ENCODE data around the gene PFDN2. TPM values are rescaled to one million over a fixed set of nuclear protein-coding genes. Genes with fewer than 3 reads are reported as not detected.

Gene PFDN2
- total and polyA plus RNA-seq, 2 of the 4 experiments (the other 2 are of a cell fraction) = 62.4 to 179 TPM

DNA sequence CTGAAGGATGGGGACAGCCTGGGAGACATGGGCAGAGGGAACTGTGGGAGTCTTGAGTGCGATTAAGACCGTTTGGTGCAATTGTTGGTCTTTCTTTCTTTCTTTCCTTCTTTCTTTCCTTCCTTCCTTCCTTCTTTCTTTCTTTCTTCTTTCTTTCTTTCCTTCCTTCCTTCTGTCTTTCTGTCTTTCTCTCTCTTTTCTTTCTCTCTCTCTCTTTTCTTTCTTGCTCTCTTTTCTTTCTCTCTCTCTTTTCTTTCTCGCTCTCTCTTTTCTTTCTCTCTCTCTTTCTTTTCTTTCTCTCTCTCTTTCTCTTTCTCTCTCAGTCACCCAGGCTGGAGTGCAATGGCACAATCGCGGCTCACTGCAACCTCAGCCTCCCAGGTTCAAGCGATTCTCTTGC is 22.6 kb downstream of the PFDN2 start:
- Histone ChIP-seq H2AK5ac (ENCODE audit: low read depth, low read length) (no peak overlapping the region), H3K27ac (ENCODE audit: insufficient read depth, low read length) (no peak overlapping the region), H3K27me3 (ENCODE audit: control insufficient read depth, insufficient read depth, low read length) (no peaks in the 10 kb centered on the region), H2BK120ac (ENCODE audit: low read depth, low read length) (no peak overlapping the region), H2AFZ (replicated peaks; ENCODE audit: low read length, poor library complexity) (no peak overlapping the region), H4K8ac (ENCODE audit: low read depth in 2 of 2, low read length in 2 of 2) (no peak overlapping the region), H2BK5ac (ENCODE audit: low read depth, low read length, poor library complexity, severe bottlenecking) (no peak overlapping the region), H3K4me1 (ENCODE audit: control insufficient read depth, insufficient read depth, low read length) (peaks cover 12% of the 10 kb centered on the region), H2BK20ac (ENCODE audit: low read depth, low read length) (no peak overlapping the region), H2BK15ac (ENCODE audit: low read depth, low read length) (no peak overlapping the region), H4K5ac (ENCODE audit: low read depth, low read length) (no peak overlapping the region), H3K4me2 (ENCODE audit: low read depth, low read length) (no peak overlapping the region), H3K36me3 (ENCODE audit: control insufficient read depth, insufficient read depth, low read length) (peaks cover 3% of the 10 kb centered on the region; the same call in 1 of the 2 replicates), H3K79me1 (ENCODE audit: low read depth in 1 of 2, low read length in 2 of 2) (no peaks in the 10 kb centered on the region; a peak in 1 of 4 replicates), H3K9me1 (ENCODE audit: insufficient read depth, low read length) (peaks cover 9% of the 10 kb centered on the region), H3K18ac (ENCODE audit: low read depth, low read length) (no peak overlapping the region), H3K9me3 (ENCODE audit: control insufficient read depth, insufficient read depth, low read length) (no peaks in the 10 kb centered on the region), H3K4me3 (ENCODE audit: insufficient read depth, low read depth, low read length) (no peak overlapping the region), H3K4ac (ENCODE audit: low read depth, low read length) (no peak overlapping the region), H2AK9ac (replicated peaks; ENCODE audit: low read depth, low read length, poor library complexity) (no peak overlapping the region), H3K23ac (ENCODE audit: low read depth, low read length) (no peak overlapping the region), H3K9ac (ENCODE audit: low read depth, low read length) (no peak overlapping the region), H3K14ac (replicated peaks; ENCODE audit: low read depth, low read length) (no peak overlapping the region), H4K20me1 (ENCODE audit: insufficient read depth, low read length) (peaks cover 10% of the 10 kb centered on the region), H4K91ac (ENCODE audit: insufficient read depth, low read depth, low read length) (no peak overlapping the region), H3K56ac (ENCODE audit: extremely low read depth, insufficient read depth, low read length) (no peak overlapping the region)
- ATAC-seq (ENCODE audit: low read depth) = no peak
- dilution Hi-C loops (cut with HindIII; ENCODE audit: low sequenced_read_pairs, unreplicated experiment) (no loop called here), intact Hi-C loops (cut with micrococcal nuclease) (loop anchor here (5.0 kb wide), 1 partner anchor 368 kb away; no protein-coding TSS in a partner anchor), in situ Hi-C loops (cut with MboI; ENCODE audit: low sequenced_read_pairs) (loop anchor here (5.0 kb wide), 1 partner anchor 98 kb away; no protein-coding TSS in a partner anchor)
- no TSS peak for BruUV-seq (replicated peaks)
- CTCF ChIA-PET = no interaction called here
- POLR2A ChIA-PET (ENCODE audit: unreplicated experiment) = no interaction called here
- WGBS, 2 experiments (ENCODE audit: extremely low coverage in 2 of 2, insufficient read length in 1 of 2) = 100% methylated on average over 1 of the region's 6 CpGs; no CpG with 5 or more reads in 1 of the 2 experiments
- TF ChIP-seq, protein P1, sequence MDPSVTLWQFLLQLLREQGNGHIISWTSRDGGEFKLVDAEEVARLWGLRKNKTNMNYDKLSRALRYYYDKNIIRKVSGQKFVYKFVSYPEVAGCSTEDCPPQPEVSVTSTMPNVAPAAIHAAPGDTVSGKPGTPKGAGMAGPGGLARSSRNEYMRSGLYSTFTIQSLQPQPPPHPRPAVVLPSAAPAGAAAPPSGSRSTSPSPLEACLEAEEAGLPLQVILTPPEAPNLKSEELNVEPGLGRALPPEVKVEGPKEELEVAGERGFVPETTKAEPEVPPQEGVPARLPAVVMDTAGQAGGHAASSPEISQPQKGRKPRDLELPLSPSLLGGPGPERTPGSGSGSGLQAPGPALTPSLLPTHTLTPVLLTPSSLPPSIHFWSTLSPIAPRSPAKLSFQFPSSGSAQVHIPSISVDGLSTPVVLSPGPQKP (IDR thresholded peaks at IDR 0.05; ENCODE audit: borderline replicate concordance, low read depth, low read length) = no peak
- TF ChIP-seq CEBPB (IDR thresholded peaks at IDR 0.05; ENCODE audit: low read depth, low read length) (no peak), MXI1 (IDR thresholded peaks at IDR 0.05; ENCODE audit: borderline replicate concordance, low read depth, low read length) (no peak), FOS (IDR thresholded peaks at IDR 0.05; ENCODE audit: low read depth, low read length) (no peak), MAZ (IDR thresholded peaks at IDR 0.05; ENCODE audit: borderline replicate concordance, low read depth, low read length) (no peak), RCOR1 (IDR thresholded peaks at IDR 0.05; ENCODE audit: insufficient replicate concordance, low read length) (no peak), BHLHE40 (IDR thresholded peaks at IDR 0.05; ENCODE audit: low read depth, low read length) (no peak), POLR2A (IDR thresholded peaks at IDR 0.05; ENCODE audit: low read depth, low read length) (no peak)
- TF ChIP-seq, protein P2, sequence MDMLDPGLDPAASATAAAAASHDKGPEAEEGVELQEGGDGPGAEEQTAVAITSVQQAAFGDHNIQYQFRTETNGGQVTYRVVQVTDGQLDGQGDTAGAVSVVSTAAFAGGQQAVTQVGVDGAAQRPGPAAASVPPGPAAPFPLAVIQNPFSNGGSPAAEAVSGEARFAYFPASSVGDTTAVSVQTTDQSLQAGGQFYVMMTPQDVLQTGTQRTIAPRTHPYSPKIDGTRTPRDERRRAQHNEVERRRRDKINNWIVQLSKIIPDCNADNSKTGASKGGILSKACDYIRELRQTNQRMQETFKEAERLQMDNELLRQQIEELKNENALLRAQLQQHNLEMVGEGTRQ (IDR thresholded peaks at IDR 0.05; ENCODE audit: low read depth, low read length) = no peak
- DNase-seq = no peak
